D721Med (cell line): ENCODE data around the gene ABHD17C.

Source experiments
- DNase-seq: peaks from one replicate; pipeline ENCODE4 v3.0.0; 2011; ENCODE audit warnings: low spot score; ENCODE audit not compliant: insufficient read length
- FAIRE-seq: peaks from 2 replicates; lab custom pipeline; 2011; peaks lifted over from hg19 to GRCh38; lab: Jason Lieb, UNC
- TF ChIP-seq, protein P1 (sequence below): IDR thresholded peaks from 2 replicates; pipeline ENCODE4 v1.5.1; 2012; ENCODE audit warnings: mild to moderate bottlenecking, control low read depth; ENCODE audit not compliant: insufficient read depth; ENCODE audit errors: missing control alignments

Gene ABHD17C

DNA sequence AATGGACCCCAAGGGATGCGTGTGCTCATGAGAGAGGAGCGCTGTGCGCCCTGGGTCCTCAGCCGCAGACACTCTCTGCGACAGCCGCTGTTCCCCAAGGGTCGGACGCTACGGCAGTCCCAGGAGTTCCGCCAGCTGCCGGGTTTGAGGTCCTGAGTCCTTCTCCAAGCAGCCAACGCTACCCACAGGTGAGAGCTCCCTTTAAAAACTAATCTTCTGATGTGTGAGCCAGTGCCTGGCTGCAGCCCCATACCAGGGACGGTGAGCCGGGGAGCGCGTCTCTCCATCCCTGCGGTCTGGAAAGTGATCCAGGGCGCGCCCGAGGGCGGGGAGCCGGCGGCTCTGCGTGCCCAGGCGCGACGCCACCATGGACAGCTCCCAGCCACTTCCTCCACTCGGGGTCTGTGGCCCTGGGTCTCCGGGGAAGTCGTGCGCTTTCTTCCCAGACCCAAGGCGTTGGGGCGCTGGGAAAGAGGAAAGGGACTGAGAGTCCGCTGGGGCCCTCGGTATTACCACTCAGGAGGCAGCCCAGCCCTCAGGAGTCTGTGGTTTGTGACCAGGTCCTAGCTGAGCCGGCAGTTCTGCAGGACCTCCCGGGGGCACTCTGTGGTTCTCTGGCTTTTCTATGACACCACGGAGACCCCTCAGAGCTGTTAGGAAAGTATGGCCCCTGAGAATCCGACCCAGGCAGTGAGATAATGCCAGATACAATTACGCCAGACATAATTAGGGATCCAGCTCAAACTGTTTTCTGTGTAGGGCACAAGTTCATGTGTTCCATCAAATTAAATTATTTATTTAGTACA is 85.5 kb downstream of the ABHD17C start:
- DNase-seq: no peak
- TF ChIP-seq, protein P1, sequence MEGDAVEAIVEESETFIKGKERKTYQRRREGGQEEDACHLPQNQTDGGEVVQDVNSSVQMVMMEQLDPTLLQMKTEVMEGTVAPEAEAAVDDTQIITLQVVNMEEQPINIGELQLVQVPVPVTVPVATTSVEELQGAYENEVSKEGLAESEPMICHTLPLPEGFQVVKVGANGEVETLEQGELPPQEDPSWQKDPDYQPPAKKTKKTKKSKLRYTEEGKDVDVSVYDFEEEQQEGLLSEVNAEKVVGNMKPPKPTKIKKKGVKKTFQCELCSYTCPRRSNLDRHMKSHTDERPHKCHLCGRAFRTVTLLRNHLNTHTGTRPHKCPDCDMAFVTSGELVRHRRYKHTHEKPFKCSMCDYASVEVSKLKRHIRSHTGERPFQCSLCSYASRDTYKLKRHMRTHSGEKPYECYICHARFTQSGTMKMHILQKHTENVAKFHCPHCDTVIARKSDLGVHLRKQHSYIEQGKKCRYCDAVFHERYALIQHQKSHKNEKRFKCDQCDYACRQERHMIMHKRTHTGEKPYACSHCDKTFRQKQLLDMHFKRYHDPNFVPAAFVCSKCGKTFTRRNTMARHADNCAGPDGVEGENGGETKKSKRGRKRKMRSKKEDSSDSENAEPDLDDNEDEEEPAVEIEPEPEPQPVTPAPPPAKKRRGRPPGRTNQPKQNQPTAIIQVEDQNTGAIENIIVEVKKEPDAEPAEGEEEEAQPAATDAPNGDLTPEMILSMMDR: no peak
- no peak for FAIRE-seq

DNA sequence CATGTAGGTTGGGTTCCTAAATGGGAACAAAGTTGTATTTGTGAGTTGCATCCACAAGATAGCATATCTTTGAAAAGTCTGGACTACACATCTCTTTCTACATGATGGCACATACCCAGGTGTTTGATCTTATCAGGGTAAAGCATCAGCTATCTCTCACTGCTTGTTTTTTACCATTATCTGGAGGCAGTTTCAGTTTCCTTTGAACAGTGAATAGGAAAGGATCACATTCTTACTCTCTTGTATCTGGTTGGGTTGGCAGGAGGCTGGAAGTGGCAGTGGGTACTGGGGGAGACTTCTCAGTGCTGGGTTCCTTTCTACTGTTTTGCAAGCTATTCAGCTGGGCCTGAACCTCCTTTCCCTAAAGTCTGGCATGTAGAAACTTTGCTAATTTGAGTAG is 88.2 kb downstream of the ABHD17C start:
- DNase-seq: no peak
- TF ChIP-seq, protein P1: no peak
- FAIRE-seq: no peak

DNA sequence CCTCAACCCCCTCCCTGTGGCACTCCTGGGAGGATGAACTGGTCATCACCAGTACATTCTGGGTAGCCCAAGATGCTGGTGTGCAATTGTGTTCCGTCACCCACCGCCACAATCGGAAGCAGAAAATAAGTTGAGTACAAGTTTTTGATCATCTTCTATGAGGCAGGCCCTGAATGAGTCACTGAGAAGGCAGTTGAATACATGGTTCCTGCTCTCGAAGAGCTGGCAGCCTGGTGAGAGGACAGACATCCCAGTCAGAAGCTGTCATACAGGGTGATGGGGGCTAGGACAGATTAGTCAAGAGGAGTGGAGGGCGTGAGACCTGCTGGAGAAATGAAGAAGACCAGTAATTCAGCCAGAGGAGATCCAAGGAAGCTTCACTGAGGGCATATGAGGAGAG is 90.2 kb downstream of the ABHD17C start:
- DNase-seq (no peak), FAIRE-seq (no peak)
- TF ChIP-seq, protein P1: no peak

DNA sequence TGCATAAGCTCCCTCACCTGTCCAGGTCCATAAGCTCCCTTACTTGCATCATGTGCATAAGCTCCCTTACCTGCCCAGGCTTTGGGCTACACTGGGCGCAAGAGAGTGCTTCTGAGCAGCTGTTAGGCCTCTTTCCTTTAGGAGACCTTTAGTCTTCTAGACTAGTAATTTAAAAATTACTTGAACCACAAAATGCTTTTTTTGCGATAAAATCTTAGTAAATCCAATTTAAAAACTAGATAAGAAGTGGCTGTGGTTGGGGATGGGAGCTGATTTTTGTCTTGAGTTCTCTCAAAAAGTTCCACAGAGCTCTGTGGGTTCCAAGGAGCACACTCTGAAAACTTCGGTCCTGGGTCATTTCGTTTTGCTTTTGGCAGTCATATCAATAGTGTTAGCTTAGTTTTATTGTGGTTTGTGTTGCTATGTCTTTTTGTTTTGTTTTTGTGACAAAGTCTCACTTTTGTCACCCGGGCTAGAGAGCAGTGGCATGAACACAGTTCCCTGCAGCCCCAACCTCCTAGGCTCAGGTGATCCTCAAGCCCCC is 90.8 kb downstream of the ABHD17C start:
- TF ChIP-seq, protein P1: no peak
- DNase-seq: no peak
- no peak for FAIRE-seq

DNA sequence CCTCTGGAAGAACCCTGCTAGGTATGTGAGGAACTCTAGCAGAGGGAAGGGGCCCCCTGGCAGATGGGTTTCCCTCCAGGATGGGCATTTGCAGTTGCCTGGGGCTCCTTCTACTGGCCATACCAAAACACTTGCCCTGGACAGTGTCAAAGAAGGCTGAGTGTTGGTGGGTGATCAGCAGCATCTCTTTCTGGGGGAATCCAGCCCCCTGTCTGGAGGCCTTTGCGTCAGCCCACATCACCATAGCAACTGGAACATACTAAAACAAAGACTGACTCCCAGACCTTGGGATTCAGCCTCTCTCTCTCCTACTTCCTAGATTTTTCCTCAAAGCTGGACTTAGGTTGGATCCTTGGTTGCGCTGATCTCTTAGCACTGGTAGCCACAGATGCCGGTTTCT is 92.2 kb downstream of the ABHD17C start:
- FAIRE-seq (no peak), DNase-seq (no peak)
- TF ChIP-seq, protein P1: no peak

DNA sequence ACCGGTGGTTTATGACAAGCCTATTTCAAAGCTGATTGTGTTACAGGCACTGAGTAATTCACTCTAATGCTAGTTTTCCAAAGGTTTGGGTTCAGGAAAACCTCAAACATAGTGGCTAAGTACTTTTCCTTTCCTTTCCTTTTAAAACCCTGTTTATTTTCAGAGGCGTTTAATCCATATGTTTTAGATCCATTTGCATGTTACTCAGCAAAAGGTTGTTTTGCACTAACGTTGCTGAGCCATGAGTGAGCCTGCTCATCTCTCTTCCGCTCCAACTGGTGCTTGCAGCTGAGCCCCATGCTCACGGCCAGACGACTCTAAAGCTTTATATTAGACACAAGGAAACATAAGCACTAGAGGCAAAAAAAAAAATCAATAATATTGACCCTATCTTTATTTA is 93.4 kb downstream of the ABHD17C start:
- FAIRE-seq (no peak), DNase-seq (no peak)
- TF ChIP-seq, protein P1: no peak

DNA sequence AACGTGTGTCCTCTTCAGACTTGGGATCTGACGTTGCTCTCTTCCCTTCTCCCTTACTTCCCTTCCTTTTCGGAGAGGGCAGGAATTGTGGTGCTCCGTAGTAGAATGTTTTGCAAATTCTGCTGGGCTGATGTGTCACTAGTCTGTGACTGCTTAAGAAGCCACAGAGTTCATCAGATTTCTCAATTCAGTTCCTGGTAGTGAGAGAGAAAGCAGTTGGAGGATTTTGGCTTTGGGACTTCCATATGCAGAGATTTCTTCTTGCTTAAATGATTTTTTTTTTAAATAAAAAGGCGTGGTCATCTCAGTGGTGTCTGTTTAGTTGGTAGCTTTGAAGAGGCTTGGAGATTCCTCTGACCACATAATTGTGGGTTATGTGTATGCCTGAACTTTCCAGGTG is 94.2 kb downstream of the ABHD17C start:
- FAIRE-seq: no peak
- TF ChIP-seq, protein P1: no peak

More for the DNA sequence above, 94.2 kb downstream of the ABHD17C start:
- DNase-seq: no peak
